OCI-LY1 (cell line): ENCODE results near the gene SH3BGRL3.

Experiments used
- CTCF ChIP-seq: fragments of 200-600 bp; sonication (generic), shearing (Covaris generic); IDR thresholded peaks from 2 replicates; pipeline ENCODE4 v1.5.1; 2017; ENCODE audit warnings: mild to moderate bottlenecking, antibody characterized with exemption, low read length, moderate library complexity, mixed read lengths
- EZH2 ChIP-seq: fragments of 200-600 bp; sonication (generic), shearing (Covaris generic); IDR thresholded peaks from 2 replicates; pipeline ENCODE4 v1.8.0; 2017; ENCODE audit warnings: borderline replicate concordance, mixed run types, mild to moderate bottlenecking, antibody characterized with exemption, low read length, moderate library complexity, mixed read lengths

DNA sequence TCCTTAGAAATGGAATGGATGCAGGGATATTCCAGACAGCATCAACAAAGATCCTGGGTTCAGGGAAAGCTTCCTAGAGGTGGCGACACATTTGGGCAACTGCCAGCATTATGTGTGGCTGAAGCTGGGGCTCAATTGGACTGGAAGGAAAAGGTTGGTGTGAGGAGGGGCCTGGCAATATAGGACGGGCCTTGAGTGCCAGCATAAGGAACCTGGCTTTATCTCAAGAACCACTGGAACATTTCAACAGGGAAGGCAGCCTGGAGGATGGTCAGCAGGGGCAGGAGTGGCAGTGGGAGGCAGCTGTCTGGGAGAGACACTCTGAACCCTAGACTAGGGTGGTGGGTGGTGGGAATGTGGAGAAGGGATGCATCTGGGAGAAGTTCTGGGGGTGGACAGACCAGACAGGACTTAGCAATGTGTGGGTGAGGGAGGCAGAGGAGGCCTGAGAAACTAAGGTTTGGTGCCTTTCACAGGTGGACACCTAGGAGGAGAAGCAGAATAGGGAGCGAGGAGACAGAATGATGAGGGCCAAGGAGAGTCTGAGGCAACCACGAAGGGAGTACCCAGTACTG is 3.5 kb downstream of the SH3BGRL3 start:
- TF ChIP-seq EZH2 (no peak), CTCF (no peak)
